Measurements from ENCODE around the gene TMEM212.

The TMEM212 gene

GRCh38 chr3:171842864-171843518 lies at the start of gene TMEM212:
TMEM212 (plus strand) TSS chr3:171843349; CDS start chr3:171843384, 35 bp downstream.
- TF ChIP-seq, protein P1, sequence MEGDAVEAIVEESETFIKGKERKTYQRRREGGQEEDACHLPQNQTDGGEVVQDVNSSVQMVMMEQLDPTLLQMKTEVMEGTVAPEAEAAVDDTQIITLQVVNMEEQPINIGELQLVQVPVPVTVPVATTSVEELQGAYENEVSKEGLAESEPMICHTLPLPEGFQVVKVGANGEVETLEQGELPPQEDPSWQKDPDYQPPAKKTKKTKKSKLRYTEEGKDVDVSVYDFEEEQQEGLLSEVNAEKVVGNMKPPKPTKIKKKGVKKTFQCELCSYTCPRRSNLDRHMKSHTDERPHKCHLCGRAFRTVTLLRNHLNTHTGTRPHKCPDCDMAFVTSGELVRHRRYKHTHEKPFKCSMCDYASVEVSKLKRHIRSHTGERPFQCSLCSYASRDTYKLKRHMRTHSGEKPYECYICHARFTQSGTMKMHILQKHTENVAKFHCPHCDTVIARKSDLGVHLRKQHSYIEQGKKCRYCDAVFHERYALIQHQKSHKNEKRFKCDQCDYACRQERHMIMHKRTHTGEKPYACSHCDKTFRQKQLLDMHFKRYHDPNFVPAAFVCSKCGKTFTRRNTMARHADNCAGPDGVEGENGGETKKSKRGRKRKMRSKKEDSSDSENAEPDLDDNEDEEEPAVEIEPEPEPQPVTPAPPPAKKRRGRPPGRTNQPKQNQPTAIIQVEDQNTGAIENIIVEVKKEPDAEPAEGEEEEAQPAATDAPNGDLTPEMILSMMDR (IDR thresholded peaks at IDR 0.05; ENCODE audit: control insufficient read depth, insufficient read depth, low read depth, low read length, missing control alignments), result no peak
- DNase-seq (ENCODE audit: low read depth), result no peak

DNA sequence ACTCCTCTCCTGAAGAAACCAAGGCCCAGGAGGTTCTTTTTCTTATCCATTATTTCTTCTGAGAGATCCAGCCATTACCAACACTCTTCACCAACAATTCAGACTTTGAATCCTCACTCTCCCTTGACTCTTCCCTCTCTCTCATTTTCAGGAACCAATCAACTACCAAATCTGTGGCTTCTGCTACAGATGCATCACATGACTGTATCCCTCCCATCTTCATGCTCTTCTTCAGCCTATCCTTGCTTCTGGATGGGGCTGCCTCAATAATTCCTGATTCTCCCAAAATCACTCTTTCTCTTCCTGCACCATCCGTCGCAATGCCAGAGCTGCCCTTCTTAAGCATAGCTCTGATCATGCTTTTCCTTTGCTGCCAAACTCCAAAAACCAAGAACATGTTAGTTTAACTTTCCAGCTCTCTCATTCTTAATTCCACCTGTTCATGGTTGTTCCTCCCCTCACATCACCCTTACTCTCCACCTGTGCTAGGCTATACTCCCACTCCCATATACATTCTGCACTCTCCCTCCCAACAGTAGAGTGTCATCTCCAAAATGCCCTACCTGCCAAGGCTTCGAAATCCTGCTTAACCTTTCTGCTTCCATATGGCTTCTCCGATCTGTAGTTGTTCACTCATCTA lies 46.4 kb upstream of the TMEM212 start:
- no peak overlapping the region for H3K4me3 ChIP-seq (ENCODE audit: control insufficient read depth, low read depth, low read length)
- TF ChIP-seq, protein P1 (IDR thresholded peaks at IDR 0.05; ENCODE audit: control insufficient read depth, insufficient read depth, low read depth, low read length, missing control alignments), result no peak
- DNase-seq (ENCODE audit: low read depth), result no peak

More at GRCh38 chr3:171842864-171843518, at the start of gene TMEM212:
- H3K4me3 ChIP-seq (ENCODE audit: control insufficient read depth, low read depth, low read length), result no peak within 1 kb of the TSS

DNA sequence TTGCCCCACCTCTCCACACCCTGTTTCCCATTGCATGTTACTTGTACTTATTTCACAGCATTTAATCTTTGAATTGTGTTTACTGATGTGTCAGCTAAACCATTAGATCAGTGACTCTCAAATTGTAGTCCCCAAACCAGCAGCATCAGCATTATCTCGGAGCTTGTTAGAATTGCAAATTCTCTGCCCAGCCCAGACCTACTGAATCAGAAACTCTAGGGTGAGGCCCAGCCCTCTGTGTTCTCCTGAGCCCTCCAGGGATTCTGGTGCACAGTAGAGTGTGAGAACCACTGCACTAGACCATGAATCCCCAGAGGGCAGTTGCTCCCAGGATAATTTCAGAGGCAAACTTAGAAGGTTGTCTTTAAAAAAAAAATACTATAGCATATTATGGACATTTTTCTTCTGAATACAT lies 45.9 kb upstream of the TMEM212 start:
- TF ChIP-seq, protein P1 (IDR thresholded peaks at IDR 0.05; ENCODE audit: control insufficient read depth, insufficient read depth, low read depth, low read length, missing control alignments), result no peak
- no peak overlapping the region for H3K4me3 ChIP-seq (ENCODE audit: control insufficient read depth, low read depth, low read length)
- DNase-seq (ENCODE audit: low read depth), result no peak

DNA sequence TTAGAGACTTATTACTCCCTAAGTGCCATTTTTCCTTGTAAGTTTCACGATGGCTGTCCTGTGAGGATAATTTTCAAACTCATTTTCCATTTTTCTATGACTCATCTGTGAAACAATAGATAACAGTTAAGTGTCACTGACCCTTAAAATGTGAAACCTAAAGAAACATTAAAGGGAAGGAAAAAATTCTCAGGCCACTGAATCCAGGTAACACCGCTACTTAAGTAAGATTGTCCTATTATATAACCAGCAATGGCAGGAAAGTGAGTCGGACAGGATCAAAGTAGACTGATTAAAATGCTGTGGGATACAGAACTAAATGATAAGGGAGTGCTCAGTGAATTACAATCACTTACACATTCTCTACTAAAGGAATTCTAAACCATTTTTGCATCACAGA lies 45.3 kb upstream of the TMEM212 start:
- TF ChIP-seq, protein P1 (IDR thresholded peaks at IDR 0.05; ENCODE audit: control insufficient read depth, insufficient read depth, low read depth, low read length, missing control alignments), result no peak

GRCh38 chr3:171799501-171799900 lies 43.6 kb upstream of the TMEM212 start:
- DNase-seq (ENCODE audit: low read depth), result no peak
- no peak overlapping the region for H3K4me3 ChIP-seq (ENCODE audit: control insufficient read depth, low read depth, low read length)
- TF ChIP-seq, protein P1 (IDR thresholded peaks at IDR 0.05; ENCODE audit: control insufficient read depth, insufficient read depth, low read depth, low read length, missing control alignments), result no peak

More for the DNA sequence above, 45.3 kb upstream of the TMEM212 start:
- DNase-seq (ENCODE audit: low read depth), result no peak
- no peak overlapping the region for H3K4me3 ChIP-seq (ENCODE audit: control insufficient read depth, low read depth, low read length)

DNA sequence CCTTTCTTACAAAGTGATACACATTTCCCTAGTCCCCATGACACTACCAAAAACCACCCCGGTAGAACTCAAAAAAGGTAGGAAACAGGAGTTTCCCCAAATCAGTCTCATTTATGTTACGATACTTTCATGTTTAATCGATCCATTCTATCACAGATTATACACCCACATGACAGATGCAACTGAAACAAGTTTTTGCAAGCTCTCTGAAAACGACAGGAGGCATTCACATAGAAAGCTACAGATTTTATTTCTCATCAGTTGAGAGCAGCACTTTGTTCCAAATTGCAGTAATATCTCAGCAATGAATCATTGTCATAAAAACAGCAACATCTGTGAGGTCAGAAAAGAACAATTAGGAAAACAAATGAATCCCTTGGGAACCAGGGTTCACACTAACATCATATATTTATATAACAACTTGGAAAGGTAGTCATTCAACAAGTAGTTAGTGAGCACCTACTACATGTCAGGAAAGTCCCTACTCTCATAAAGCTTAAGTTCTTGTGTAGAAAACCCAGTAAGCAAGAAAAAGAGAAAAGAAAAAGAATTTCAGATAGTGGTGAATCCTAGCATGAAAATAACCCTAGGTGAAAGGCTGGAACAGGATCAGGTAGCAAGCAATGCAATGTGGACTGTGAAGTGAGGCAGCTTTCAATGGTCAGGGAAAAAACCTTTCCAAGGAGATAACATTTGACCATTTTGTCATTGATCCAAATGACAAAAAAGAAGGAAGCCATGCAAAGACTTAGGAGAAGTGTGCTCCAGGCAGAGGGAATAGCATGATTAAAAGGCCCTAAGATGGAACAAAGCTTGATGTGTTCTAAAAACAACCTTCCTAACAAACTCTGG lies 41.2 kb upstream of the TMEM212 start:
- DNase-seq (ENCODE audit: low read depth), result peak; percentile 92
- TF ChIP-seq, protein P1 (IDR thresholded peaks at IDR 0.05; ENCODE audit: control insufficient read depth, insufficient read depth, low read depth, low read length, missing control alignments), result no peak
- no peak overlapping the region for H3K4me3 ChIP-seq (ENCODE audit: control insufficient read depth, low read depth, low read length)

Data from AG09309 (cell line).